Astrocyte of the spinal cord (primary cell): ENCODE measurements around the gene SRA1.
"Not testable (repeated sequence)": the region's sequence is repeated elsewhere in the genome, so short reads cannot be mapped to it uniquely, and the experiment has no call there.

Experiments
- DNase-seq: peaks from one replicate; pipeline ENCODE4 v3.0.0; 2011; ENCODE audit warnings: low read depth, low spot score
- H3K4me3 ChIP-seq: 2 replicates; pipeline ENCODE4 v1.5.1; 2011; ENCODE audit warnings: low read depth, mild to moderate bottlenecking, low read length, moderate library complexity
- CTCF ChIP-seq: IDR thresholded peaks from 2 replicates; pipeline ENCODE4 v1.5.1; 2012; ENCODE audit warnings: low read depth, mild to moderate bottlenecking, low read length, inconsistent platforms
- in situ Hi-C: cut with HindIII; loops from 2 replicates; pipeline ENCODE4 v1.10.0; 2017; ENCODE audit warnings: low sequenced_read_pairs

SRA1 gene

GRCh38 chr5:140598836-140599235 lies 41.6 kb upstream of the SRA1 start:
- DNase-seq, result no peak
- no peak overlapping the region for H3K4me3 ChIP-seq
- in situ Hi-C loops, result no loop called here
- TF ChIP-seq CTCF, result no peak

- TF ChIP-seq CTCF, result no peak
- in situ Hi-C loops, result no loop called here
- no peak for DNase-seq
- H3K4me3 ChIP-seq, result no peak overlapping the region
Observed at GRCh38 chr5:140596321-140596741, 39.1 kb upstream of the SRA1 start.

- no peak for TF ChIP-seq CTCF
- in situ Hi-C loops, result no loop called here
- no peak for DNase-seq
- H3K4me3 ChIP-seq, result no peak overlapping the region
Observed at GRCh38 chr5:140595538-140596300, 38.4 kb upstream of the SRA1 start.

GRCh38 chr5:140594169-140594568 lies 36.9 kb upstream of the SRA1 start:
- in situ Hi-C loops, result no loop called here
- DNase-seq, result no peak
- no peak overlapping the region for H3K4me3 ChIP-seq
- no peak for TF ChIP-seq CTCF

GRCh38 chr5:140593070-140593469 lies 35.8 kb upstream of the SRA1 start:
- DNase-seq, in situ Hi-C loops, H3K4me3 ChIP-seq: not testable (repeated sequence)

- no peak for TF ChIP-seq CTCF
- peak; percentile 28 for DNase-seq
- in situ Hi-C loops, result no loop called here
- H3K4me3 ChIP-seq, result no peak overlapping the region
Observed at GRCh38 chr5:140591747-140592372, 34.6 kb upstream of the SRA1 start.

- no peak for TF ChIP-seq CTCF
- H3K4me3 ChIP-seq, result no peak overlapping the region
- DNase-seq, result no peak
- in situ Hi-C loops, result no loop called here
Observed at GRCh38 chr5:140590861-140591260, 33.6 kb upstream of the SRA1 start.
